GM12873 (cell line): Measurements from ENCODE around the gene CCDC102B.

ENCODE experiments used
- TF ChIP-seq, protein P1 (sequence below): IDR thresholded peaks from 2 replicates; pipeline ENCODE4 v1.5.1; 2012; ENCODE audit warnings: low read depth, mild to moderate bottlenecking, moderate library complexity, low read length, control low read depth; ENCODE audit not compliant: insufficient read depth; ENCODE audit errors: missing control alignments

CCDC102B gene

DNA sequence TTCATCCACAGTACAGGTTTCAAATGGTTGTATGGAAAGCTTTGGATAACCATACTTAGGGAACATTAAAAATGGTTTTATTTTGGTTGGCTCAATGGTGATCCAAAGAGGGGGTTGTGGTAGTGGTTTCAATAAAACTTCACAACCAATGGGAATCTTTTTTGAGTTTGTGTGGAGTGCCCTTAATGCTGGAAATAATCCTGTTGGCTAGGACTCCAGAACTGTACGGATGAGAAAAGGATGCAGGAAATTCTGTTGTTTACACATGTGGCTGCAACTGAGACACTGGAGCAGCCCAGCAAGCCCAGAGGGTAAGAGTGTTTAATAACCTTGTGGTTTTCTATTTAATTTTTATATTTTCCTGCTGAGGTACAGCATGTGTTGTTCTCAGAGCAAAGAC, at the start of gene CCDC102B:
CCDC102B (plus strand) TSS at position 210 of the 400 bp plus-strand sequence. CDS start 38,684 bp downstream, outside the sequence.
- TF ChIP-seq, protein P1, sequence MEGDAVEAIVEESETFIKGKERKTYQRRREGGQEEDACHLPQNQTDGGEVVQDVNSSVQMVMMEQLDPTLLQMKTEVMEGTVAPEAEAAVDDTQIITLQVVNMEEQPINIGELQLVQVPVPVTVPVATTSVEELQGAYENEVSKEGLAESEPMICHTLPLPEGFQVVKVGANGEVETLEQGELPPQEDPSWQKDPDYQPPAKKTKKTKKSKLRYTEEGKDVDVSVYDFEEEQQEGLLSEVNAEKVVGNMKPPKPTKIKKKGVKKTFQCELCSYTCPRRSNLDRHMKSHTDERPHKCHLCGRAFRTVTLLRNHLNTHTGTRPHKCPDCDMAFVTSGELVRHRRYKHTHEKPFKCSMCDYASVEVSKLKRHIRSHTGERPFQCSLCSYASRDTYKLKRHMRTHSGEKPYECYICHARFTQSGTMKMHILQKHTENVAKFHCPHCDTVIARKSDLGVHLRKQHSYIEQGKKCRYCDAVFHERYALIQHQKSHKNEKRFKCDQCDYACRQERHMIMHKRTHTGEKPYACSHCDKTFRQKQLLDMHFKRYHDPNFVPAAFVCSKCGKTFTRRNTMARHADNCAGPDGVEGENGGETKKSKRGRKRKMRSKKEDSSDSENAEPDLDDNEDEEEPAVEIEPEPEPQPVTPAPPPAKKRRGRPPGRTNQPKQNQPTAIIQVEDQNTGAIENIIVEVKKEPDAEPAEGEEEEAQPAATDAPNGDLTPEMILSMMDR: no peak

DNA sequence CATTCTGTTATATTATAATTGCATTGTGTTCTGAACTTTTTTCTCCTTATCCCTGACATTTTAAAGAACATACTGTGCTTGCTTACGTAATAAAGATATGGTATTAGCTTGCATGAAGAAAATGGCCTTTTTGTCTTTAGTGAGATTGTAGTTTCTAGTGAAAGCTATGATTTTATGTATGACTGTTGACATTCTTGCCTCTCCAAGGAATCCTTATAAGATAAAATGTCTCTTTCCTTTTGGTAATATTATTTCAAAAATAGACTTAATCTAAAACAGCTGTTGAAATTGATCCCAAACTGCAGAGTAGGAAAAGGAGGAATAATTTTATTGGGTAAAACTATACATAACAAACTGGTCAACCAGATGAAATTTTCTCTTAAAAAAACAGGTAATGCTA, 40.8 kb upstream of the CCDC102B start:
- TF ChIP-seq, protein P1: no peak

DNA sequence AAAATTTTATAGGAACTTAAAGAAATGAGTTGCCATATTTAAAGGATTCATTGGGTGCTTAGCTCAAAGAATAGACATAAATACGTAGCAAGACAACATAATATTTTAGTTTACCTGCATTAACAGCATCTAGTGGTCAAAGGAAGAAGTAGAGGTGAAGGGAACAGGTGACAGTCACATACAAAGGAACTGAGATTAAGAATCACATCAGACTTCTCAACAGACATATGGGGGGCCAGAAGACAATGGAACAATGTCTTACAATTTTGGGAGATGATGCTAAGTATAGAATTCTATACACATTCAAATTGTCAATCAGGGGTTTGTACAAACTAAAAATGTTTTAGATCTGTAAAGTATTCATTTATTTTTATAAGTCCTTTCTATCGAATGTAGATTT, 38.6 kb upstream of the CCDC102B start:
- TF ChIP-seq, protein P1: no peak

DNA sequence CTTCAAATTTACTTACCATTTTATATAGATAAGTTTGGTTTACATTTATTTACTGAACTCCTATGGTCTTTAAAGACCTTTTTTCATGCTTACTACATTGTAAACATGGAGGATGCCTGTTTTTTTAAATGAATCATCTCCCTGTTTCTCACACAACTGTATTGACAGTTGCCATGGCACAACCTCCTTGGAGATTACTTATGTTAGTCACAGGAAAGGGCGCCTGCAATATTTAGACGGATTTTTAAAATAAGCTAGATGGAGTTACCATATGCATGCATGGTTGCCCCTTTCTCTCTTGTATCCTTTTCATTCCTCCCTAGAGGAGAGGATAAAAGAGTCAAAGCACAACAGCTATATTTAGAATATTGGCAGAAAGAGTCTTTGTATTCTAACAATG, 34.8 kb upstream of the CCDC102B start:
- TF ChIP-seq, protein P1: no peak

DNA sequence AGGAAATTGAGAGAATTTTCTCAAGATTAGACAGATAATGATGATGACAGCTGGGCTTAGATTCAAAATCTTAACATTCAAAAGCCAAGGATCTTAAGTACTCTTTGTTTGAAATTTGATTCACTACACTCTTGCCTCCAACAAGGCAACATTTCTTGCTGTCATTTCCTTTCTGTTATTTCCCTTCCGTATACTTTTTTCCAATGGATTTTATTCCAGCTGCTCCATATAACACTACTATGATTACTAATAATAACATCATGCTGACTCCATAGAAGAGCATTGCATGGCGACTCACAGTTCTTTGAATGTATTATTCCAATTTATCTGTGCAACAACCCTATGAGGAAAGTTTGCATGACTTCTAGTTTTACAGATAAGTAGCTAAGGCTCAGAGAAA, 33.9 kb upstream of the CCDC102B start:
- TF ChIP-seq, protein P1: no peak

DNA sequence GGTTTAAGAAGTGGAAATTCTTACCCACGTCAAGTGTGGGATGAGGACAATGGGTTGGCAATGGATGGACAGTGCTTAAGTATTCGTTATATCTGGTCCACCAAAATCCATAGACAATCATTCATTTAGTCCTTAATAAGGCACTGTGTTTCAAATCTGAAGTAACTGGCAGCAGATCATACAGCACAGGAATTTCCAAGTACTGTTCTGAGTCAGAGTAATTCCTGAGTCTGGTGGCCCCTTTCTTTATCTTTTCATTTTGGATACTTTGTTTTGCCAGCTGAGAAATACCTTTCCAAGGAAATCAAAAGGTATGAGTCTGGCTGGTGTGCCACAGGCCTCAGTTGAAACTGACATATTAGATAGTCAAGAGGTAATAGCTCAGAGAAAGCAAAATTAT, 31.4 kb upstream of the CCDC102B start:
- TF ChIP-seq, protein P1: no peak

DNA sequence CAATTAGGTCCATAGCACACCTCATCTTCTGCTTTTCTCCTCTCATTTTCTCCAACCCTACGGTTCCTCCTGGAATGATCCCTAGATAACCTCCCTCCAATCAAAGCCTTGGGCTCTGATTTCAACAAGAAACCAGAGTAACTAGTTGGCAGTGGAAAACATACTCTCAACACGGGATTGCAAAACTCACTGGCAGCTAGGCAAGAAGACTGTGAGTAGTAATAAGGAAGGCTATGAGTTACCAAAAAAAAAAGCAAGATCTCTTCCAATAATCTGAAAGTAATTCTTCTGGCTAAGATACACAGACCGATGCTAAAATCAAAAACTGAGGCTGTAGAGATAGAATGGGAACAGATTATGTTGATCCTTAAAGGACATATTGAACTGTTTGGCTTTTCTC, 28.4 kb upstream of the CCDC102B start:
- TF ChIP-seq, protein P1: no peak

DNA sequence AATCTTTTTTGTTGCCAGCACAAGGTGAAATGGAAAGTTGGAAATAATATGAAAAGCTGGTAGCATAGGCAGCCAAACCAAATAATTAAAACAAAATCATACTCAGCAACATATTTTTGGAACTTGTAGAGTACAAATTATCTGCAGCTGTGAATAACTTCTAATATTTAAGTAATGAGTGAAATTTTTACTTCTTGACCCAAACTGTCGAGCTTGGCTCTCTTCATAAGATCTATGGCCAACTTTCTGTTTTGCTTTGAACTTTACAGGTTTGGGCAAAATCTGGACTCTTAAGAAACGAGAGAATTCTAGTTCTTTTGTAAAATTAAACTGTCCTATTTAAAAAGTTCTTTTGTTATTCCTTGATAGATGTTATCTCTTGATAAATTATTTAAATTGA, 25.6 kb upstream of the CCDC102B start:
- TF ChIP-seq, protein P1: no peak
